GM10847 (cell line): ENCODE measurements around the gene TRIM28.

ENCODE experiments used
- POLR2A ChIP-seq: IDR thresholded peaks from 2 replicates; pipeline ENCODE4 v1.6.1; 2011; ENCODE audit not compliant: insufficient read length; ENCODE audit errors: extremely low read depth

The TRIM28 gene

DNA sequence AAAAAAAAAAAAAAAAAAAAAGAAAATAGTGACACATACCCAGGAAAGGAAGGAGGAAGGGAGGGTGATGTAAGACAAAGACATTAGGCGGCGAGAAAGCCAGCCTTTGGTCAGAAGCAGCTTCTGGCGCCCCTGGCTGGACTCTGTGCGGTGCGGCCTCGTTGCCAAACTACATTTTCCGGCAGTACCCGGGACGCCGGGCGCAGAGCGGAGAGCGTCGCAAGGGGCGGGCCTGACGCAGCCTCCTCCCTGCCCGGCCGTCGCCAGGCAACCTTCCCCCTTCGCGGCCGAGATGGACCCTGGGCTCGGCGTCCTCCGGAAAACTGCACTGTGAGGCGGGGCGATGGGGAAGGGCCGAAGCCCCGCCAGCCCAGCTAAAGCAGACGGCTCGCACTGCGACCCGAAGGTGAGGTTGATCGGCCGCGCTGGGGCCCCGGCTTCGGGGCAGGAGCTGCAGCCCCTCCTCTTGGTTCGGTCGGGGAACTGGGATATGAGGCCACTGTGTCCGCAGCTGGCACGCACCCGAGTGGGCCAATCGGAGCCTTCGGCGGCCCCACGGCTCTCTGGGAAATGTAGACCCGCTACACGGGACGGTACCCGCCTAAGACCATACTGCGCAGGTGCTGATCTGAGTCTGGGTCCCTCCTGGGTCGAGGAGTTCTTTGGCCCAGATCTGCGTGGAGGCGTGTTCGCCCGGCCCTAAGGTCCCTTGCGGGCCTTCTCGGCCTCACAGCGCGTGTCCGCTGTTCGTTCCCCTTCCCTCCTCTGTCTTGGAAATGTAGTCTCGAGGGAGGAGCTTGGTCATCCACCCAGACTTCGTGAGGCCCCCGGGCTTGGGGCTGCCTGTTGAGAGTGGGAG, 31.5 kb downstream of the TRIM28 start:
- peak; percentile 66 for TF ChIP-seq POLR2A

DNA sequence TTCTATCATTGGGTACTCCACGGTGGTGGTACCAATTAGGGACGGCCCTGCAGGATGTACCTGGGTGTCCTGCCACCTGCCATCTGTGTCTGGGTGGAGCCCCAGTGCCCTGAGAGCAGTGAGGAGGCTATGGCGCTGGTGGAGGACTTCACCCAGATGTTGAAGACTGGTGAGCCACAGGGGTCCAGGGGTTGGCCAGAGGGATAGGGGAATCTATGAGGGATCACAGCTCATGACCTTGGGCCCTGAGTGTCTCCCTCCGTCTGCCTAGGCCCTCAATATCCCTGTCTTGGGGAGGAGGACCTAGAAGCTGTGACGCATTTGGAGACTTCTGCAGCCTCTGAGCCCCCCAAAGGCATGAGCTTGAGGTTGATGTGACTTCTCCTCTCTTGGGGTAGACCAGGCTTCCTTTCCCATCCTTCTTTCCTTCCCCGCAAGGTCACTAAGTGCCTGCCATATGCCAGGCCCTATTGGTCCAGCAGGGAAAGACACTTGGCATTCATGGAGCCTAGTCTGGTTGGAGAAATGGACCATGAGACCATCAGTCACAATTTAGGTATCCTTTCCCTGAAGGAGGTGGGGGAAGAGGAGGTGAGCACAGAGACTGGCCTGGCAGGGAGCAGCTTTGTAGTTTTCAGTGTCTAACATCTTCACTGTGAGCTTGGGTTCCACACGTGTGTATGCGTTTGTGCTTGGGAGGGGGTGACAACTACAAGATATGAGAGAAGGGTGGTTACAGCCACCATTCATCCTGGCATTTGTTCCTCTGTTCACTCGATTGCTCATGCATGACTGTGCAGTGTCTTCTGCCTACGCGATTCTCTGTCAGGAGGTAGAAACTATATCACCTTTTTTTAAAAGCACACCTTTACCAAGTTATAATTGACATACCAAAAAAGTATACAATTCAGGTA, 34.4 kb downstream of the TRIM28 start:
- TF ChIP-seq POLR2A: no peak

DNA sequence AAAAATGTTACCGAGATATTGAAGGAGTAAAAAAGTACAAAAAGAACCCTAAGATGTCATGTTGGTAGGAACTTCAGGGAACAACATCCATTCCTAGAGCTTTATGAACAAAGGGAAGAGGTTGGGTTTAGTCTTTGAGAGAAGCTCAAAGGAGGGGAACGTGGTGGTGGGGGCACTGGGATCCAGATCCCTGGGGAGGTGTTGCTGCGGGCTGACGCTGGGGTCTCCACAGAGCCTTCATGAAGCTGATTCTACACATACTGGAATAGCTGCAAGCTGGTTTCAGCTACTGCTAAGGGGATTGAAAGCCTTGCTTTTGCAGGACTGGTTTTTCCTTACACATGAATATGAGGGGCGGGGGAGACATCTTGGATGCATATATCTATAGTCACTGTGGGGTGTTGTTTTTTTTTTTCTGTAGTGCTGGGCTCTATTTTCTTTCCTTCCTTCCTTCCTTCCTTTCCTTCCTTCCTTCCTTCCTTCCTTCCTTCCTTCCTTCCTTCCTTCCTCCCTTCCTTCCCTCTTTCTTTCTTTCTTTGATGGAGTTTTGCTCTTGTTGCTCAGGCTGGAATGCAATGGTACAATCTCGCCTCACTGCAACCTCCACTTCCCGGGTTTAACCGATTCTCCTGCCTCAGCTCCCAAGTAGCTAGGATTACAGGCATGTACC, 35.7 kb downstream of the TRIM28 start:
- no peak for TF ChIP-seq POLR2A

DNA sequence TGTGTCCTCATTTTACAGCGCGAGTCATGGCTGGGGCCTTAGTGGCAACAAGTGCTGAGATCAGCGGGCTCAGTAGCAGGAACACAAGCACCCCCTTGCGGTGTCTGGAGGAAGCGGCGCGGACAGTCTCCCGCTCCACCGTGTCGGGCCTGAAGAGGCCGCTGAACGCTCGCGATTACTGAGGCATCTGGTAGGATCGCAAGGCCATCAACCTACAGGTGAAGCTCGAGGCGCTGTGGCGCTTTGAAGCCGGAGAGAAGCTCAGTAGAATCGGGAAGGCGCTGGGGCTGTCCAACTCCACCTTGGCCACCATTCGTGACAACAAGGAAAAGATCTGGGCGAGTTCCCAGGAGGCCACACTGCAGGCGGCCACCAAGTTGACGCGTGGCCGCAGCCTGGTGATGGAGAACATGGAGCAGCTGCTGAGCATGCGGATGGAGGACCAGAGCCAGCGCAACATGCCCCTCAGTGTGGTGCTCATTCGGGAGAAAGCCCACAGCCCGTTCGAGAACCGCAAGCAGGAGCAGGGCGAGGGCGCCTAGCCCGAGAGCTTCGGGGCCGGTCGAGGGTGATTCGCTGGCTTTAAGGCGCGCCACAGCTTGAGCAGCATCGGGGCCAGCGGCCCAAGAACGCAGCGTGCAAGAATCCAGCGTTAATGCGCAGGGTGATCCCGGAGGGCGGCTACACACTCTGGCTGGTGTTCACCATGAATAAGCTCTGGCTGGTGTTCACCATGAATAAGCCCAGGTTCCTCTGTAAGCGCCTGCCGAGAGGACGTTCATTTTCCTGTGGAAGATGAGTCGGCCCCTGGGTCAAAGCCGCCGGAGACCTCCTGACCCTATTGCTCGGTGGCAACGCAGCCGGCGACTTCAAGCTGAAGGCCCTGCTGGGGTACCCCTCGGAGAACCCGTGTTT, 37.6 kb downstream of the TRIM28 start:
- TF ChIP-seq POLR2A: no peak

DNA sequence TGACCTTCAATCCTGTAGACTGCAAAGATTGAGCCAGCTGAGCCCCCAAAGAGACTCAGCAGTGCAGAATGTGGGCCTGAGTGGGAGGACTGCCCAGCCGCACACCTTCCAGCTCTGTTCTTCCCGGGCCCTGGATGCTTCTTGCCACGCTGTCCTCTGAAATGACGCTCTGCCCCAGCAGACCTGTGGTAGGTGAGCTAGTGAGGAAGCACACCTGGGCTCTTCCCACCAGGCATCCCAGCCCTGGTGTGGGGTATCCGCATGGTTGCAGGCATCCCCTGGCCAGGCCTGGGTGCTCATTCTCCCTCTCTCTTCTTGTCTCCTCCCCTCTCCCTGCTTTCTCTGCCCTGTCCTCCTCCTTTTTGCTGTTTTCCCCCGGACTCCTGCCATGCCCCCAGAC, 39.1 kb downstream of the TRIM28 start:
- no peak for TF ChIP-seq POLR2A

DNA sequence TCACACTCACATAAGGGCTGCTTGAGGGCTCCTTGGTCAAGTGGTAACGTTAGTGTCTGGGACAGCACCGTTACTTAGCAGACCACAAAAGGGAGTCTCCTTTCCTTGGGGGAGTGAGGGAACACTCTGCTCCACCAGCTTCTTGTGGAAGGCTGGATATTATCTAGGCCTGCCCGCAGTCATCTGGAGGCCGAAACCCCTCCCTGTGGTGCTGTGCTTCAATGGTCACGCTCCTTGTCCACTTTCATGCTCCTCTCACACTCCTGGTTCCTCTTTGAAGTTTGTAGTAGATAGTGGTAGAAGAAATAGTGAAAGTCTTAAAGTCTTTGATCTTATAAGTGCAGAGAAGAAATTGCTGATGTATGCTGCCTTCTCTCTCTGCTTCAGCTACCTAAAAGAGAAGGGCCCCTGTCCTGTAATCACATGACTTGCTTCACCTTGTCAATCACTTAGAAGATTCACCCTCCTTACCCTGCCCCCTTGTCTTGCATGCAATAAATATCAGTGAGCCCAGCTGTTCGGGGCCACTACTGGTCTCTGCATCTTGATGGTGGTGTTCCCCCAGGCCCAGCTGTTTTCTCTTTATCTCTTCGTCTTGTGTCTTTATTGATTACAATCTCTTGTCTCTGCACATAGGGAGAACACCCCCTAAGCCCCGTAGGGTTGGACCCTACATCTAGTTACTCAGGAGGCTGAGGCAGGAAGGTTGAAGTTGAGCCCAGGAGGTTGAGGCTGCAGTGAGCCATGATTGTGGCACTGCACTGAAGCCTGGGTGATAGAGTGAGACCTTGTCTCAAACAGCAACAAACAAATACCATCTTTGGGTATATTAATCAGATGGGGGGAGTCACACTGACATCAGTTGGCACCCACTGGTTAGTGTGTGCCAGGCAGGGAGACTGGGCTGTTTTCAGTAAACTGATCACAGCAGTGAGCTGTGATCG, 40.9 kb downstream of the TRIM28 start:
- TF ChIP-seq POLR2A: no peak

DNA sequence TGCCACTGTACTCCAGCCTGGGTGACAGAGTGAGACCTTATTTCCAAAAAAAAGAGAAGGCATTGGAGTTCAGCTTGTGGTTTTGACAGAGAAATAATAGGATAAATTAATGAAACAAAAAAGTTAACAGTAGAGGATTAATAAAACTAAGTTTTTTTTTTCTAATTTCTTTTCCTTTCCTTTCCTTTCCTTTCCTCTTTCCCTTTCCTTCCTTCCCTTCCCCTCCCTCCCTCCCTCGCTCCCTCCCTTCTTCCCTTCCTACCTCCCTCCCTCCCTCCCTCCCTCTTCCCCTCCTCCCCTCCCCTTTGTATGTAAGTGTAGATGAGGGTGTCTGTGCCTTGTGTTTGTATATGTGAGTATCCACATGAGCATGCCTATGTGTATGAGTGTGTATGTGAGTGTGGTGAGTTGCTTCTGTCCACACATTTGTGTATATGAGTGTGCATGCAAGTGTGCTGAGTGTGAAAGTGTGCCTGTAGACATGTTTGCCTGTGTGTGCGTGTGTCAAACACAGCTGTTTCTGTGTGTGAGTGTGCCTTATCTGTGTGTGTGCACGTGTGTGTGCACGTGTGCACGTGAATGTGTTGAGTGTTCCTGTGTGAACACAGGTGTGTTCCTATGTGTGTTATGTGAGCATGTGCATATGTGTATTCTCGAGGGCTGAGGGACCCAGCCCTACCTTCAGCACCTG, 41.7 kb downstream of the TRIM28 start:
- no peak for TF ChIP-seq POLR2A

DNA sequence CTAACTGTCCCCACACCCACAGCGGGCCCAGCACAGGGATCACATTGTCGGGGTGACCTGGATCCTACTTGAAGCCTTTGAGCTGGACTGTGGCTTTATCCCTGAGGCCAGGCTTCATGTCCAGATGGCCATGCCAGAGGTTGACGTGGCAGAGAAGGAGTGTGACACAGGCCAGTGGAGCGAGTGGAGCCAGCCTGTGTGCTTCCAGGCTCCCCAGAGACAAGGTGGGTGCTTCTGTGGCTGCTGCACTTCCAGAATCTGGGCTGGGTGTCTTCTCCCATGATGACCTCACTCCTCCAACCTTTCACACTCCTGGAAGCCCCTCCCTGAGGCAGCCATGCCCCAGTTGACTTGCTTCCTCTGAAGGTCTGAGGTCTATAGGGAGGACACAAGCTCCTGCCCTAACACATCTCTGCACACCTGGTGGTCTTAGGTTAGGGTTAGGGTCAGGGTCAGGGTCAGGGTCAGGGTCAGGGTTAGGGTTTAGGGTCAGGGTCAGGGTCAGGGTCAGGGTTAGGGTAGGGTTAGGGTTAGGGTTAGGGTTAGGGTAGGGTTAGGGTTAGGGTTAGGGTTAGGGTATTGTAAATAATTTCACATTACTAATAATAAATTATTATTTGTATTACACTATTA, 42.4 kb downstream of the TRIM28 start:
- no peak for TF ChIP-seq POLR2A
